ENCODE measurements around the gene SCOC. TPM values are rescaled to one million over a fixed set of nuclear protein-coding genes. Genes with fewer than 3 reads are reported as not detected.

SCOC gene
- total and polyA plus RNA-seq, 2 of the 4 experiments (the other 2 are of a cell fraction), result 12.9 to 33.2 TPM

GRCh38 chr4:140400111-140400510 lies 26.7 kb downstream of the SCOC start:
- Histone ChIP-seq H2BK20ac (ENCODE audit: low read depth, low read length) (no peak overlapping the region), H2BK120ac (ENCODE audit: low read depth, low read length) (no peak overlapping the region), H3K27ac (ENCODE audit: insufficient read depth, low read length) (no peak overlapping the region), H3K4me2 (ENCODE audit: low read depth, low read length) (no peak overlapping the region), H3K18ac (ENCODE audit: low read depth, low read length) (no peak overlapping the region), H2AFZ (replicated peaks; ENCODE audit: low read length, poor library complexity) (no peak overlapping the region), H3K4me3 (ENCODE audit: insufficient read depth, low read depth, low read length) (no peak overlapping the region), H3K4ac (ENCODE audit: low read depth, low read length) (no peak overlapping the region), H2BK5ac (ENCODE audit: low read depth, low read length, poor library complexity, severe bottlenecking) (no peak overlapping the region), H3K9me1 (ENCODE audit: insufficient read depth, low read length) (no peaks in the 10 kb centered on the region), H3K56ac (ENCODE audit: extremely low read depth, insufficient read depth, low read length) (no peak overlapping the region), H4K8ac (ENCODE audit: low read depth in 2 of 2, low read length in 2 of 2) (no peak overlapping the region), H2BK15ac (ENCODE audit: low read depth, low read length) (no peak overlapping the region), H3K79me1 (ENCODE audit: low read depth in 1 of 2, low read length in 2 of 2) (no peaks in the 10 kb centered on the region), H4K91ac (ENCODE audit: insufficient read depth, low read depth, low read length) (no peak overlapping the region), H3K23ac (ENCODE audit: low read depth, low read length) (no peak overlapping the region), H3K9me3 (ENCODE audit: control insufficient read depth, insufficient read depth, low read length) (no peaks in the 10 kb centered on the region), H3K27me3 (ENCODE audit: control insufficient read depth, insufficient read depth, low read length) (no peaks in the 10 kb centered on the region; the same call in 1 of the 2 replicates), H2AK9ac (replicated peaks; ENCODE audit: low read depth, low read length, poor library complexity) (no peak overlapping the region), H3K4me1 (ENCODE audit: control insufficient read depth, insufficient read depth, low read length) (no peaks in the 10 kb centered on the region), H4K20me1 (ENCODE audit: insufficient read depth, low read length) (no peaks in the 10 kb centered on the region), H3K36me3 (ENCODE audit: control insufficient read depth, insufficient read depth, low read length) (no peaks in the 10 kb centered on the region), H4K5ac (ENCODE audit: low read depth, low read length) (no peak overlapping the region), H3K9ac (ENCODE audit: low read depth, low read length) (no peak overlapping the region), H3K14ac (replicated peaks; ENCODE audit: low read depth, low read length) (no peak overlapping the region), H2AK5ac (ENCODE audit: low read depth, low read length) (no peak overlapping the region)
- in situ Hi-C loops (cut with MboI; ENCODE audit: low sequenced_read_pairs), result no loop called here
- WGBS, 2 experiments (ENCODE audit: extremely low coverage in 2 of 2, insufficient read length in 1 of 2), result no CpG with 5 or more reads among the region's 2 CpGs
- dilution Hi-C loops (cut with HindIII; ENCODE audit: low sequenced_read_pairs, unreplicated experiment), result no loop called here
- CTCF ChIA-PET, result interaction anchor here (0.8 kb wide), 1 partner anchor 12 kb away, joined by 3 read pairs; no protein-coding TSS in a partner anchor
- intact Hi-C loops (cut with micrococcal nuclease), result no loop called here
- DNase-seq (no peak), ATAC-seq (ENCODE audit: low read depth) (no peak)
- BruUV-seq (replicated peaks), result no TSS peak
- POLR2A ChIA-PET (ENCODE audit: unreplicated experiment), result no interaction called here
- TF ChIP-seq RAD21 (IDR thresholded peaks at IDR 0.05; ENCODE audit: low read length) (no peak), CHD1 (IDR thresholded peaks at IDR 0.05; ENCODE audit: low read depth, low read length) (no peak), POLR2A (IDR thresholded peaks at IDR 0.05; ENCODE audit: low read depth, low read length) (no peak), MXI1 (IDR thresholded peaks at IDR 0.05; ENCODE audit: borderline replicate concordance, low read depth, low read length) (no peak), RCOR1 (IDR thresholded peaks at IDR 0.05; ENCODE audit: insufficient replicate concordance, low read length) (no peak), CEBPB (IDR thresholded peaks at IDR 0.05; ENCODE audit: low read depth, low read length) (no peak), MAFK (IDR thresholded peaks at IDR 0.05; ENCODE audit: low read depth, low read length) (peak; percentile 78), SMC3 (IDR thresholded peaks at IDR 0.05; ENCODE audit: low read depth, low read length) (no peak)
- TF ChIP-seq, protein P1, sequence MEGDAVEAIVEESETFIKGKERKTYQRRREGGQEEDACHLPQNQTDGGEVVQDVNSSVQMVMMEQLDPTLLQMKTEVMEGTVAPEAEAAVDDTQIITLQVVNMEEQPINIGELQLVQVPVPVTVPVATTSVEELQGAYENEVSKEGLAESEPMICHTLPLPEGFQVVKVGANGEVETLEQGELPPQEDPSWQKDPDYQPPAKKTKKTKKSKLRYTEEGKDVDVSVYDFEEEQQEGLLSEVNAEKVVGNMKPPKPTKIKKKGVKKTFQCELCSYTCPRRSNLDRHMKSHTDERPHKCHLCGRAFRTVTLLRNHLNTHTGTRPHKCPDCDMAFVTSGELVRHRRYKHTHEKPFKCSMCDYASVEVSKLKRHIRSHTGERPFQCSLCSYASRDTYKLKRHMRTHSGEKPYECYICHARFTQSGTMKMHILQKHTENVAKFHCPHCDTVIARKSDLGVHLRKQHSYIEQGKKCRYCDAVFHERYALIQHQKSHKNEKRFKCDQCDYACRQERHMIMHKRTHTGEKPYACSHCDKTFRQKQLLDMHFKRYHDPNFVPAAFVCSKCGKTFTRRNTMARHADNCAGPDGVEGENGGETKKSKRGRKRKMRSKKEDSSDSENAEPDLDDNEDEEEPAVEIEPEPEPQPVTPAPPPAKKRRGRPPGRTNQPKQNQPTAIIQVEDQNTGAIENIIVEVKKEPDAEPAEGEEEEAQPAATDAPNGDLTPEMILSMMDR (conservative IDR thresholded peaks at IDR 0.05; ENCODE audit: low read depth, low read length), result no peak
